K562 (cell line): ENCODE measurements around the gene COL4A2. TPM values are rescaled to one million over a fixed set of nuclear protein-coding genes. Genes with fewer than 3 reads are reported as not detected.

Experiments
- ATAC-seq: fragments of 200-7000 bp; cut with Tn5 transposase; 3 replicates; pipeline ENCODE4 v1.9.1; 2020; ENCODE audit warnings: moderate library complexity
- BruUV-seq: library from RNA; stranded (reverse); fragments of 400-500 nt; replicated peaks from 2 replicates; lab custom pipeline; 2021; lab: Mats Ljungman, UMichigan
- CTCF ChIA-PET: fragments of 300-600 bp; formaldehyde crosslinking; extraction: SDS; loops from one replicate; lab custom pipeline; 2021; ENCODE audit warnings: low intra/inter-chr PET ratio; lab: Yijun Ruan, JAX
- POLR2A ChIA-PET: fragments of 300-600, 350-650 bp; sonication (Branson Sonifier 250); formaldehyde crosslinking; extraction: SDS; loops from one replicate; lab custom pipeline; 2021; ENCODE audit warnings: antibody characterized with exemption, inconsistent platforms; lab: Yijun Ruan, JAX
- DNase-seq, 4 experiments: peaks; one replicate each; pipeline versions ENCODE4 v3.0.0 to v3.0.0-alpha.2; 2011 to 2018; ENCODE audit warnings: low spot score in 3 of 4, mixed read lengths in 3 of 4; ENCODE audit errors: extremely low read depth in 1 of 4
- FAIRE-seq: peaks from 2 replicates; lab custom pipeline; 2011; peaks lifted over from hg19 to GRCh38; lab: Jason Lieb, UNC
- H2AFZ ChIP-seq: 2 replicates; pipeline ENCODE4 v1.6.0; 2011; ENCODE audit warnings: low read depth, low read length, control low read depth, inconsistent platforms
- H3K27ac ChIP-seq: fragments of 200-600 bp; 3 replicates; pipeline ENCODE4 v1.8.0; 2011; ENCODE audit warnings: low read depth, mild to moderate bottlenecking, control low read depth, inconsistent platforms, low read length, moderate library complexity, mixed read lengths; ENCODE audit errors: extremely low read depth
- H3K27me3 ChIP-seq, 2 experiments: fragments of 300-600 bp in 1 of 2; 2 replicates in 1 of 2; 3 replicates in 1 of 2; pipeline versions ENCODE4 v1.6.0 to v1.8.0; 2011; ENCODE audit warnings: inconsistent platforms in 2 of 2, low read length in 2 of 2, mild to moderate bottlenecking in 1 of 2, mixed read lengths in 1 of 2, moderate library complexity in 1 of 2; ENCODE audit not compliant: control insufficient read depth in 2 of 2, insufficient read depth in 2 of 2
- H3K36me3 ChIP-seq: fragments of 300-600 bp; 3 replicates; pipeline ENCODE4 v1.8.0; 2011; ENCODE audit warnings: mild to moderate bottlenecking, low read length, inconsistent platforms; ENCODE audit not compliant: control insufficient read depth, insufficient read depth
- H3K4me1 ChIP-seq, 2 experiments: fragments of 200-600 bp in 1 of 2; replicated peaks in 1 of 2; 2 replicates in 1 of 2; 3 replicates in 1 of 2; pipeline versions ENCODE4 v1.5.1 to v1.8.0; 2011; ENCODE audit warnings: inconsistent platforms in 2 of 2, low read length in 2 of 2, mild to moderate bottlenecking in 1 of 2, mixed read lengths in 1 of 2, moderate library complexity in 1 of 2; ENCODE audit not compliant: control insufficient read depth in 2 of 2, insufficient read depth in 2 of 2
- H3K4me2 ChIP-seq: 2 replicates; pipeline ENCODE4 v1.6.1; 2011; ENCODE audit warnings: low read length, control low read depth, inconsistent platforms, mixed read lengths; ENCODE audit not compliant: insufficient read depth
- H3K4me3 ChIP-seq: fragments of 200-600 bp; sonication (generic), shearing (Covaris generic); 2 replicates; pipeline ENCODE4 v1.5.1; 2016; ENCODE audit warnings: control low read depth, inconsistent platforms
- H3K79me2 ChIP-seq: fragments of 200-600 bp; 3 replicates; pipeline ENCODE4 v1.8.0; 2011; ENCODE audit warnings: low read length, inconsistent platforms; ENCODE audit not compliant: control insufficient read depth, insufficient read depth
- H3K9ac ChIP-seq, 2 experiments: 2 replicates each; pipeline versions ENCODE4 v1.6.0 to v1.6.1; 2011; ENCODE audit warnings: low read depth in 2 of 2, low read length in 2 of 2, control low read depth in 1 of 2, inconsistent platforms in 1 of 2, mild to moderate bottlenecking in 1 of 2, mixed read lengths in 1 of 2; ENCODE audit not compliant: insufficient read depth in 1 of 2
- H3K9me1 ChIP-seq: one replicate; pipeline ENCODE4 v1.6.0; 2011; ENCODE audit warnings: inconsistent platforms, mild to moderate bottlenecking, low read length, moderate library complexity; ENCODE audit not compliant: control insufficient read depth, insufficient read depth
- H3K9me3 ChIP-seq: replicated peaks from 2 replicates; pipeline ENCODE4 v1.5.1; 2011; ENCODE audit warnings: low read depth, low read length, inconsistent platforms; ENCODE audit not compliant: control insufficient read depth, insufficient read depth
- H4K20me1 ChIP-seq: replicated peaks from 2 replicates; pipeline ENCODE4 v1.6.1; 2011; ENCODE audit warnings: low read length, inconsistent platforms, mixed read lengths; ENCODE audit not compliant: control insufficient read depth, insufficient read depth
- ARID4B ChIP-seq: sonication (generic); formaldehyde crosslinking; IDR thresholded peaks from 2 replicates; pipeline ENCODE4 v1.8.0; 2022; ENCODE audit warnings: mild to moderate bottlenecking, missing genetic modification reagents
- FOXA3 ChIP-seq, 2 experiments: fragments of 450-650 bp in 1 of 2; sonication (generic) in 1 of 2; formaldehyde crosslinking; IDR thresholded peaks in 1 of 2; conservative IDR thresholded peaks in 1 of 2; 2 replicates each; pipeline versions ENCODE4 v1.4.0 to v1.8.0; 2020 to 2022; ENCODE audit warnings: mild to moderate bottlenecking in 2 of 2, missing genetic modification reagents in 1 of 2
- IRF1 ChIP-seq: sonication (generic); formaldehyde crosslinking; IDR thresholded peaks from 2 replicates; pipeline ENCODE4 v1.8.0; 2022; ENCODE audit warnings: missing genetic modification reagents, mild to moderate bottlenecking, borderline replicate concordance
- PCBP1 ChIP-seq: fragments of 200-400 bp; formaldehyde crosslinking; IDR thresholded peaks from 2 replicates; pipeline ENCODE4 v1.6.1; 2018; ENCODE audit warnings: mild to moderate bottlenecking, low read depth, low read length; ENCODE audit not compliant: poor library complexity, severe bottlenecking
- SNRNP70 ChIP-seq: fragments of 200-400 bp; formaldehyde crosslinking; optimal IDR thresholded peaks from 2 replicates; pipeline ENCODE3; 2017; ENCODE audit warnings: low read depth, low read length
- ZFP91 ChIP-seq: sonication (generic); formaldehyde crosslinking; IDR thresholded peaks from 2 replicates; pipeline ENCODE4 v1.8.0; 2022; ENCODE audit warnings: mild to moderate bottlenecking, missing genetic modification reagents
- ZNF79 ChIP-seq: fragments of 250-450 bp; sonication (Bioruptor Pico); IDR thresholded peaks from 2 replicates; pipeline ENCODE4 v1.4.0; 2020; ENCODE audit warnings: low read depth, mild to moderate bottlenecking, moderate library complexity
- WGBS: fragments of 100-300 bp; shearing (Covaris generic); methylation state at CpG from one replicate; pipeline ENCODE4 v1.1.6; 2016; ENCODE audit warnings: low coverage, mixed read lengths; ENCODE audit not compliant: insufficient coverage; ENCODE audit errors: missing lambda C conversion rate; 5-methylcytosine and 5-hydroxymethylcytosine counted together
- in situ Hi-C: fragments of 300-500 bp; cut with MboI; formaldehyde crosslinking; loops from 4 replicates; pipeline ENCODE4 v1.15.0; 2018; ENCODE audit warnings: inconsistent platforms, mixed read lengths
- intact Hi-C: fragments of 100-400 bp; cut with micrococcal nuclease; formaldehyde crosslinking; loops from 2 replicates; pipeline ENCODE4 v1.14.2; 2022
- polyA plus RNA-seq, 8 experiments: library from polyadenylated mRNA; depleted of rRNA in 4 of 8; stranded (reverse) in 5 of 8; unstranded in 3 of 8; fragments of >200 nt; fragmentation: Nextera tagmentation in 2 of 8; fragmentation: Illumina TruSeq in 1 of 8; extraction: Ambion mirVana in 2 of 8; extraction: Trizol in 1 of 8; gene quantifications; 2 replicates each; pipeline versions ENCODE4 v1.2.1 to v1.2.3, GENCODE V29; 2011 to 2014; ENCODE audit warnings: inconsistent platforms in 1 of 8, missing spikeins in 1 of 8
- total RNA-seq, 7 experiments: library from RNA; depleted of rRNA in 6 of 7; stranded (reverse); fragments of >200 nt in 6 of 7; fragmentation: Illumina TruSeq in 2 of 7; extraction: Trizol in 2 of 7; gene quantifications; 2 replicates each; pipeline versions ENCODE4 v1.2.1 to v1.2.3, GENCODE V29; 2011 to 2021; ENCODE audit warnings: low replicate concordance in 1 of 7

COL4A2 gene
- total and polyA plus RNA-seq, 9 of the 15 experiments (the other 6 are each of a cell fraction or from before 2014, with no cell fraction given) = 0.13 to 15.2 (median 8.1) TPM

GRCh38 chr13:110525328-110526319 is 218.5 kb downstream of the COL4A2 start:
- peak overlapping the region in 1 of 2 experiments; percentile 1; a peak in 1 of 4 replicates for H3K9ac ChIP-seq
- 65% methylated on average over 18 of the region's 25 CpGs for WGBS
- peaks cover 13 to 25% of the 10 kb centered on the region in 2 experiments; a peak in 4 of 5 replicates for H3K4me1 ChIP-seq
- H3K36me3 ChIP-seq = no peaks in the 10 kb centered on the region
- ChIA-PET POLR2A (interaction anchor here (0.6 kb wide), 1 partner anchor 30 kb away, joined by 3 read pairs; no protein-coding TSS in a partner anchor), CTCF (no interaction called here)
- intact Hi-C loops = loop anchor here (5.0 kb wide), 1 partner anchor 68 kb away; no protein-coding TSS in a partner anchor
- no peaks in the 10 kb centered on the region for H3K9me1 ChIP-seq
- in situ Hi-C loops = no loop called here
- no peak overlapping the region for H3K27ac ChIP-seq
- H3K79me2 ChIP-seq = no peaks in the 10 kb centered on the region; the same call in 2 of the 3 replicates
- FAIRE-seq (no peak), ATAC-seq (peak; percentile 31; the same call in 2 of the 3 replicates), DNase-seq (no peak)
- H4K20me1 ChIP-seq = no peaks in the 10 kb centered on the region
- no peak overlapping the region for H3K4me3 ChIP-seq
- H3K4me2 ChIP-seq = no peak overlapping the region
- H3K27me3 ChIP-seq = no peaks in the 10 kb centered on the region
- H3K9me3 ChIP-seq = no peaks in the 10 kb centered on the region
- BruUV-seq = no TSS peak
- H2AFZ ChIP-seq = no peak overlapping the region
- TF ChIP-seq ZNF79 (CRISPR knock-in tag) (no peak), ARID4B (no peak), SNRNP70 (no peak), ZFP91 (no peak), FOXA3 (CRISPR knock-in tag; conservative IDR thresholded peaks at IDR 0.05 in 1 of 2, IDR thresholded peaks at IDR 0.05 in 1 of 2) (no peak), IRF1 (CRISPR knock-in tag) (no peak), PCBP1 (no peak)
